Stimulated activated CD4-positive, alpha-beta T cell treated with anti-CD3 and anti-CD28 coated beads, Interleukin-4, amount 100 ng/mL, for 24 hours (primary cell): ENCODE measurements around the gene NEDD4L.

Source experiments
- DNase-seq: peaks from one replicate; pipeline ENCODE4 v3.0.0-alpha.2; 2020

Gene NEDD4L

GRCh38 chr18:58334061-58334460, 290.0 kb downstream of the NEDD4L start:
- DNase-seq = no peak

- DNase-seq = no peak
Measured at GRCh38 chr18:58335223-58335622, 291.2 kb downstream of the NEDD4L start.

- DNase-seq = no peak
Measured at GRCh38 chr18:58335821-58336220, 291.8 kb downstream of the NEDD4L start.

- no peak for DNase-seq
Measured at GRCh38 chr18:58336605-58337004, 292.6 kb downstream of the NEDD4L start.

- no peak for DNase-seq
Measured at GRCh38 chr18:58337285-58337684, 293.3 kb downstream of the NEDD4L start.

GRCh38 chr18:58337686-58338085, 293.7 kb downstream of the NEDD4L start:
- DNase-seq = no peak

- DNase-seq = no peak
Measured at GRCh38 chr18:58338141-58338540, 294.1 kb downstream of the NEDD4L start.

GRCh38 chr18:58338961-58339592, 295.1 kb downstream of the NEDD4L start:
- no peak for DNase-seq

GRCh38 chr18:58339890-58340289, 295.9 kb downstream of the NEDD4L start:
- no peak for DNase-seq

- DNase-seq = no peak
Measured at GRCh38 chr18:58341916-58342315, 297.9 kb downstream of the NEDD4L start.

- DNase-seq = no peak
Measured at GRCh38 chr18:58344080-58344670, 300.1 kb downstream of the NEDD4L start.

GRCh38 chr18:58344861-58345463, 300.9 kb downstream of the NEDD4L start:
- no peak for DNase-seq

- no peak for DNase-seq
Measured at GRCh38 chr18:58345875-58346274, 301.8 kb downstream of the NEDD4L start.

GRCh38 chr18:58347135-58347534, 303.1 kb downstream of the NEDD4L start:
- DNase-seq = no peak

GRCh38 chr18:58348517-58348916, 304.5 kb downstream of the NEDD4L start:
- no peak for DNase-seq

GRCh38 chr18:58348951-58349350, 304.9 kb downstream of the NEDD4L start:
- no peak for DNase-seq

GRCh38 chr18:58349650-58350049, 305.6 kb downstream of the NEDD4L start:
- no peak for DNase-seq

- DNase-seq = no peak
Measured at GRCh38 chr18:58350526-58350925, 306.5 kb downstream of the NEDD4L start.

GRCh38 chr18:58351776-58352175, 307.8 kb downstream of the NEDD4L start:
- DNase-seq = no peak

GRCh38 chr18:58353581-58353980, 309.6 kb downstream of the NEDD4L start:
- no peak for DNase-seq

GRCh38 chr18:58354051-58354450, 310.0 kb downstream of the NEDD4L start:
- no peak for DNase-seq

- DNase-seq = no peak
Measured at GRCh38 chr18:58354791-58355190, 310.8 kb downstream of the NEDD4L start.

GRCh38 chr18:58355243-58355642, 311.2 kb downstream of the NEDD4L start:
- DNase-seq = no peak

GRCh38 chr18:58359218-58359617, 315.2 kb downstream of the NEDD4L start:
- DNase-seq = no peak

- DNase-seq = no peak
Measured at GRCh38 chr18:58359620-58360019, 315.6 kb downstream of the NEDD4L start.
